Femur (tissue), 1 donor: ENCODE measurements around the gene PLA1A.
"Not testable (repeated sequence)": the region's sequence is repeated elsewhere in the genome, so short reads cannot be mapped to it uniquely, and the experiment has no call there.

ENCODE experiments used
- DNase-seq: peaks from one replicate; pipeline ENCODE4 v3.0.0-alpha.2; 2017

Gene PLA1A

GRCh38 chr3:119597548-119598288 lies at the start of gene PLA1A:
Gene PLA1A (plus strand): TSS chr3:119597885. CDS start chr3:119597914, 29 bp downstream.
- no peak for DNase-seq

DNA sequence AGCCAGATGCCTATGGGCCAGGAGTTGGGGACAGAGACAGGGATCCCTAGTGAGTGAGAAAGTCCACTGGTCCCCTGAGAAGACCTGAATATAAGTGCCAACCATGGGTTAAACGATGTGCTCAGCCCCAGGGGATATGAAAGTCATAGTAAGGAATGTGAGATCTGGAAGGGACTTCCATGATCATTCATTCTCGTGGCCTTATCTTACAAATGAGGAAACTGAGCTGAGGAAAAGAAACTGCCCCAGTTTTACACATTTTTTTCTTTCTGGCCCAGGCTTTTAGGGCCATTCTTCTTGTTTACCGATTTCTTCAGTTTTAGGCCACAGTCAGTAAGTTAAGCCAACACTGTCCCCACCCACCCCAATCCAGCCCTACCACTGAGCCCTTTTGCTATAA lies 49.3 kb upstream of the PLA1A start:
- no peak for DNase-seq

DNA sequence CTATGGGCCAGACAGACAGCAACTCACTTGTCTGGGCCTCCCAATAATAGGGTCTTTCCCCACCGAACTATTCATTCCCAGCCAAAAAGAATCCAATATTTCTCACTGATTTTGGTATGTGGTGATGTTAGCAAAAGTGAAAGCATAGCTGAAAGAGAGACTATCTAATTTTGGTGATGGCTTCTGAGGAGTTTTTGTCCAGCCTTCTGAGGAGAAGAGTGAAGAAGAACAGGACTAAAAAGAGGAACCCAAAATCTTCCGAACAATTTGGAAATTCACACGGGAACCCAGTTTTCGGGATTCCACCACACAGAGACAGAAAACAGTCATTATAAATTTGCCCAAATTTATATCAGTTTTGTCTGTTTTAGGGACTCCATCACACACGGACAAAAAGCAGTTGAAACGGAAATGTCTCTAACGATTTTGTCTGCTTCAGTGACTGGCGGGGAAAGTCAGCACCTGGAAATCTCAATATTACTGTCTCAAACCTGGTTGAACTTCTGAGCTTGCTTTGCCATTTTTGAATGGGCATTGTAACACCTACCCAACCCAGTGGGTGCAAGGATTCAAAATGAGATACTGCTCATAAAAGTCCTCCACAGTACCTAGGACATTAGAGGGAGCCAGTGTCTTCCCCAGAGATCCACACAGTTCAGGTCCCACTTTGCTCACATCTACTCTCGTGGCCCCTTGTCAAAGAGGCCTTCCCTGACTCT lies 47.3 kb upstream of the PLA1A start:
- no peak for DNase-seq

DNA sequence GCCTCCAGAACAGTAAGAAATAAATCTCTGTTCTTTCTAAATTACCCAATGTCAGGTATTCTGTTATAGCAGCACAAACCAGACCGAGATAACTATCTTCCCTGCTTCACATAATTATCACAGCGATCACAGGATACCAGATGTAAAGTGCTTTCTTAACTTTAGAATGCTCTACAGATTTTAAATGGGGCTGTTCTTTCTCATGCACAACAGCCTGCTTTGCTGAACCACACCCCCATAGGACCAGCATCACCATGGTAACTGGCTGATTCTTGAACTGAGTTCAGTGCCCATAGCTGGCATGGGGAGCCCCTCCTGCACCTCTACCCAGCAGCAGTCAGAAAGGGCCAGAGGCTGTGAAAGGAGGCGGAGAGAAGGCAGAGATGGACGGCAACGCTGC lies 46.1 kb upstream of the PLA1A start:
- no peak for DNase-seq

- not testable (repeated sequence) for DNase-seq
These were observed 44.8 kb upstream of the PLA1A start for GRCh38 chr3:119552928-119553327.

- DNase-seq: no peak
These were observed 43.8 kb upstream of the PLA1A start for GRCh38 chr3:119553823-119554415.

DNA sequence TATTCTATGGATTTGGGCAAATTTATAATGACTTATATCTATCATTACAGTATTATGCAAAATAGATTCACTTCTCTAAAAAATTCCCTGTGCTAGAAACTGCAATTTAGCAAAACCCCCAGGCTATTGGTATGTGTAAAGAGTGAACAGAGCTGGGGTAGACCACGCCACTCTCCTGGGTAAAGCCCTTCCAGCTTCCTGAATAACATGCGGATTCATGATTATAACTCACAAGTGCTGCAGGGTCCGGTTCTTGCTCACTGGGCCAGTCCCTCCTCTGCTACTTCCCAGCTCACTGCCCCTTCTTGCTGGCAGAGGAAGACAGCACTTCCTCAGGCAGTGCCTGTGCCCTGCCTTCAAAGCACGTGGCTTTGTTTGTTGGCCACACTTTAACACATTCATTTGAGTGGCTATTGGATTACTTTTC lies 42.4 kb upstream of the PLA1A start:
- no peak for DNase-seq

DNA sequence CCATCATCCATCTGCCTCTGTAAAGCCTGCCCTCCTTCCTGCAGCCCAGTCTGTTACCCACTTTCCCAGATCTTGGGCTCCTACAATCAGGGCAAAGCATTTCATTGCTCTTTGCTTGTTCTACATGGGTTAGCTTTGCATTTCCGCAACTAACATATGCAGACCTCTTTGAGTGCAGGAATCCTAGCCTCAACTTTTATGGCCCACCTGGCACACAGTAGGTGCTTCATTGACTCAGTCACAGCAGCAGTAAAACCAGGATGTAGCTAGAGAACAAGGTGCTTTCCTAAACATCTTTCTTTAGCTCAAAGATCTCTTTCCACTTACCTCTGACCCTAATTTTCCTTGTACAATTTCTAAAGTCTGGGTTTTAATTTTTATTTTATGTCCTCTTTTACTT lies 41.8 kb upstream of the PLA1A start:
- DNase-seq: no peak

DNA sequence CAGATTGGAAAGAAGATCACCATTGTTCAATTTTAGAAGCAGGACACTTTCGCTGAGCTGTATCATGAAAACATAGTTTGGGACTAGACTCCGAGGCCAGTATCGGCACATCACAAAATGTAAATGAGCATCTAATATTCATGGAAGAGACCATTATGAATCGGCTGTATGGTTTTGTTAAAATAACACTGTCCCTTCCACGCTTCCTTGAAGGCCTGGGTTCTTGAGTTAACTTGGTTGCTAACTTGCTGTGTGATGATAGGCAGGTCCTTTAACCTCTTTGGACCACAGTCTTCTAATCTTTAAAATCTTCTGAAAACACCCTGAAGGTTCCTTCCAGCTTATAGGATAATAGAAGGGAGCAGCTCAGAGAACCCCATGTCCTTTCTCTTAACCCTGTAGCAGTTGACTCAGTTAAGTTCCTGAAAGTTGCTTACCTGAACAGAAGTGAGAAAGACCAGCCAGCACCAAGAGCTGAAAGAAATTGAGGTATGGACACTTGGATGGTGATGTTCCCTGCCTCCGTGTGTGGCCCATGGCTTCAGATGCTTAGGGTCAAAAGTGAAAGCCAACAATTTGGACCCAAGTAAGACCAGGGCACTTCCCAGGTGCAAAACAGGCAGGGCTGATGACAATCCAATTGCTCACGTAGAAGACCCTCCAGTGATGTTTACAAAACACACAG lies 40.4 kb upstream of the PLA1A start:
- no peak for DNase-seq

- DNase-seq: no peak
These were observed 39.8 kb upstream of the PLA1A start for GRCh38 chr3:119557877-119558269.

- no peak for DNase-seq
These were observed 38.9 kb upstream of the PLA1A start for GRCh38 chr3:119558626-119559317.

- DNase-seq: no peak
These were observed 38.2 kb upstream of the PLA1A start, which contains the start of gene CD80 for GRCh38 chr3:119559441-119559963. Gene CD80 (minus strand): TSS chr3:119559614. CDS start chr3:119557728, 1,886 bp downstream.

DNA sequence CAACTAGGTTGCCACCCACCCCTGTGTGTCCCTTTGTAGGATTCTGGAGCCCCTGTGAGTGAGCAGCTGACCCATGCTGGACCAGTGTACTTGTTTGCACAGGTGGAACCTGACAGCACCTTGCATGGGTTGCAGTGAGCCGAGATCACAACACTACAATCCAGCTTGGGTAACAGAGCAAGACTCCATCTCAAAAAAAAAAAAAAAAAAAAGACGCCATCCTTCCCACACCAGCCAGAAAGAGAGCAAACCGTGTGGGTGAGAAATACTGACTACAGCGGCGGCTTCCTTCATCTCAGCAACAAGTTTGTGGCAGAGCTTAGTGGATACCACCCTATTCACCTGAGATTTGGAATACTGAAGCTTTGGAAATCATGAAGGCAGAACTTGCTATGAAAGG lies 37.5 kb upstream of the PLA1A start:
- no peak for DNase-seq

DNA sequence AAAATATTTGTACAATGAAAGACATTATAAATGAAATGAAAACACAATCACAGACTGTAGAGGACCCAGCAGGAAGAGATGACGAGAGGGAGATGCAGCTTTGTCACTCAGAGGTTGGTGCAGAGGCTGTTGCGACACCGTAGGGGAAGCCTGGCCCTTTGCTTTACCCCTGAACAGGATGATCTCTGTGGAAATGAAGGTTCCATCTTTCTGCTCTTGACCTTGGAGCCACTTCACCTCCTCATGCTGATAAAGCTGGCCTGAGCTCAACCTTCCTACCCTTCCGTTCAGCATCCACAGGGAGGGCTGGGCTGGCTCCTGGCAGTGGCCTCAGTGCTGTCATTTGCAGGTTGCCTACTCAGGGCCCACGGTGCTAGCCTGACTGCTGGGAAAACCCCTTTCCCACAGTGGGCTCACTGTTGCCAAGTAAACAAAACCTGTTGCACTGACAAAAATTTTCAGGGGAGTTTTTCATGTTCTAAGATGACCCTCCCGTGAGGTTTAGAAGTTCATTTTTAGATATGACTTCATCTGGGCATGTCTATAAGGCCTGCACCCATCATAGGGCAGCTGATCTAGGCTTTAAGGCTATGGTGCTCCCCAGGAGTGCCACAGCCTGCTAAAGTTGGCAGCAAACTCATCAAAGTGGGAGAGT lies 35.3 kb upstream of the PLA1A start:
- DNase-seq: no peak

DNA sequence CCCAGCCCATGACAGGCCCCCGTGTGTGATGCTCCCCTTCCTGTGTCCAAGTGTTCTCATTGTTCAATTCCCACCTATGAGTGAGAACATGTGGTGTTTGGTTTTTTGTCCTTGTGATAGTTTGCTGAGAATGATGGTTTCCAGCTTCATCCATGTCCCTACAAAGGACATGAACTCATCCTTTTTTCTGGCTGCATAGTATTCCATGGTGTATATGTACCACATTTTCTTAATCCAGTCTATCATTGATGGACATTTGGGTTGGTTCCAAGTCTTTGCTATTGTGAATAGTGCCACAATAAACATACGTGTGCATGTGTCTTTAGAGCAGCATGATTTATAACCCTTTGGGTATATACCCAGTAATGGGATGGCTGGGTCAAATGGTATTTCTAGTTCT lies 34.4 kb upstream of the PLA1A start:
- DNase-seq: not testable (repeated sequence)

GRCh38 chr3:119569156-119569555 lies 28.5 kb upstream of the PLA1A start:
- no peak for DNase-seq

GRCh38 chr3:119570229-119570628 lies 27.5 kb upstream of the PLA1A start:
- no peak for DNase-seq

GRCh38 chr3:119571230-119571629 lies 26.5 kb upstream of the PLA1A start:
- DNase-seq: no peak

GRCh38 chr3:119571688-119572087 lies 26.0 kb upstream of the PLA1A start:
- no peak for DNase-seq

GRCh38 chr3:119575507-119575906 lies 22.2 kb upstream of the PLA1A start:
- no peak for DNase-seq

DNA sequence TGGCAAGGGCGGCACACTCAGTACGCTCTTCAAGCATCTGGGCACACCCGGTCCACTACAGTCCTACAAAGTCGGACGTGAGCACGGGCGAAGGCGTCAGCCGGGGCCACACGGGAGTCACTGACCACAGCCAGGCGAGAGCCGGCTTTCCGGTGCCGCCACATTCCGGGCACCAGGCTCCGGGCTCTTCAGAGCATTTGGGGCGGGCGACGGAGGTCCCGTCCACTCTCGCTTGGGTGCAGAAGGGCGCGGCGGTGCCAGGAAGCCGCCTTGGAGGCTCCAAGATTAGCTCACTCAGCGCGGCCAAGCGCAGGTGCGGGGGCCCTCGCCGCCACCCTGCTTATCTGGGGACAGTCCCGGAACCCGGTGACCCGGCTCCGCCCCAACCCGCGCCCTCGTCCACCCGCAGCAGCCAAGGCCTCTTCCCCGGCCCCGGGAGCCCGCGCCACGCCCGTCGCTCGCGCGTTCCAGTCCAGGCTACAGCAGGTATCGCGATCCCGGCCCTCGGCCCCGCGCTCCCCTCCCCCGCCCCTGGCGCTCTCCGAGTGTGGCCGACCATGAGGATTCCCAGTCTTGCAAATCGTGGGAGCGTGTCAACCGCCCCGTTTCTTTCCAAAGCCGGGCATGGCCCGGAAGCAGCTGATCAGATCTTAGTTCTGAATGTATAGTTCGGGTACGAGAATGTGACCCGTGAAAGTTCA lies 18.2 kb upstream of the PLA1A start, which contains the start of gene ADPRH:
ADPRH (plus strand) TSS at position 127 of the 701 bp plus-strand sequence. CDS start 2,678 bp downstream, outside the sequence.
- peak; percentile 88 for DNase-seq
